ENCODE results near the gene MCCC1.
"Not testable (repeated sequence)": the region's sequence is repeated elsewhere in the genome, so short reads cannot be mapped to it uniquely, and the experiment has no call there.

The MCCC1 gene

GRCh38 chr3:183099026-183099837 is at the start of gene MCCC1:
Gene MCCC1, minus strand, starts transcription at chr3:183099496. Its CDS starts 56 bp downstream, at chr3:183099440.
- peak; percentile 97 to 100 (median 99) for DNase-seq
- intact Hi-C loops (cut with DNase I): loop anchor here (5.0 to 10.0 kb wide), 2 partner anchors 114 to 307 kb away; partner anchors contain the start of genes ATP11B and DCUN1D1

GRCh38 chr3:183148056-183148455 is 48.8 kb upstream of the MCCC1 start:
- intact Hi-C loops (cut with DNase I): no loop called here
- no peak for DNase-seq

- intact Hi-C loops (cut with DNase I): no loop called here
These were observed 45.1 kb upstream of the MCCC1 start for GRCh38 chr3:183144363-183144762.

GRCh38 chr3:183142199-183142598 is 42.9 kb upstream of the MCCC1 start:
- no peak for DNase-seq
- intact Hi-C loops (cut with DNase I): no loop called here

More at GRCh38 chr3:183144363-183144762, 45.1 kb upstream of the MCCC1 start:
- no peak for DNase-seq

GRCh38 chr3:183134844-183135243 is 35.5 kb upstream of the MCCC1 start:
- no peak for DNase-seq
- intact Hi-C loops (cut with DNase I): no loop called here

GRCh38 chr3:183132409-183132808 is 33.1 kb upstream of the MCCC1 start:
- intact Hi-C loops (cut with DNase I): no loop called here
- no peak for DNase-seq

GRCh38 chr3:183131735-183132134 is 32.4 kb upstream of the MCCC1 start:
- DNase-seq: no peak
- intact Hi-C loops (cut with DNase I): no loop called here

GRCh38 chr3:183131186-183131725 is 32.0 kb upstream of the MCCC1 start:
- intact Hi-C loops (cut with DNase I): no loop called here

GRCh38 chr3:183129243-183129642 is 29.9 kb upstream of the MCCC1 start:
- intact Hi-C loops (cut with DNase I): no loop called here
- no peak for DNase-seq

More at GRCh38 chr3:183131186-183131725, 32.0 kb upstream of the MCCC1 start:
- DNase-seq: no peak

GRCh38 chr3:183128709-183129108 is 29.4 kb upstream of the MCCC1 start:
- intact Hi-C loops (cut with DNase I): no loop called here
- DNase-seq: no peak

GRCh38 chr3:183123891-183124290 is 24.6 kb upstream of the MCCC1 start:
- intact Hi-C loops (cut with DNase I): no loop called here
- DNase-seq: no peak

- peak in 7 of 42 donors; percentile 9 to 61 (median 30) for DNase-seq
These were observed 23.1 kb upstream of the MCCC1 start for GRCh38 chr3:183122257-183122932.

GRCh38 chr3:183120538-183121215 is 21.4 kb upstream of the MCCC1 start:
- intact Hi-C loops (cut with DNase I): loop anchor here (2.0 kb wide), 1 partner anchor 266 kb away; no protein-coding TSS in a partner anchor
- no peak for DNase-seq

More at GRCh38 chr3:183122257-183122932, 23.1 kb upstream of the MCCC1 start:
- intact Hi-C loops (cut with DNase I): no loop called here

- intact Hi-C loops (cut with DNase I): no loop called here
- no peak for DNase-seq
These were observed 17.8 kb upstream of the MCCC1 start for GRCh38 chr3:183117056-183117455.

GRCh38 chr3:183116025-183116614 is 16.8 kb upstream of the MCCC1 start:
- peak; percentile 56 to 90 (median 82) for DNase-seq
- intact Hi-C loops (cut with DNase I): no loop called here

GRCh38 chr3:183114384-183115178 is 15.3 kb upstream of the MCCC1 start:
- peak in 8 of 42 donors; percentile 14 to 36 (median 30) for DNase-seq
- intact Hi-C loops (cut with DNase I): no loop called here

- DNase-seq; intact Hi-C loops (cut with DNase I): not testable (repeated sequence)
These were observed 10.6 kb upstream of the MCCC1 start for GRCh38 chr3:183109847-183110246.

GRCh38 chr3:183108470-183108869 is 9.2 kb upstream of the MCCC1 start:
- DNase-seq: no peak
- intact Hi-C loops (cut with DNase I): no loop called here

Measured in head of caudate nucleus (tissue), 42 donors.